Psoas muscle (tissue), 8 donors: ENCODE results near the gene DRD4. TPM values are rescaled to one million over a fixed set of nuclear protein-coding genes. Genes with fewer than 3 reads are reported as not detected.

Experiments
- ATAC-seq, 4 donors: fragments of 200-7000 bp; cut with Tn5 transposase; one replicate each; pipeline ENCODE4 v1.9.1; 2020; ENCODE audit warnings: moderate library complexity in 3 of 4, mild to moderate bottlenecking in 2 of 4
- DNase-seq, 2 donors: peaks; one replicate each; pipeline ENCODE4 v3.0.0-alpha.2; 2020
- H3K27ac ChIP-seq: fragments of 200-600 bp; one replicate; pipeline ENCODE4 v1.8.0; 2022
- H3K27me3 ChIP-seq, 3 donors: fragments of 200-600 bp in 1 of 3; one replicate each; pipeline versions ENCODE4 v1.6.1 to v1.8.0; 2013 to 2022; ENCODE audit warnings: low read length in 2 of 3, mild to moderate bottlenecking in 2 of 3, moderate library complexity in 1 of 3; ENCODE audit not compliant: insufficient read depth in 3 of 3
- H3K36me3 ChIP-seq, 2 donors: fragments of 200-600 bp in 1 of 2; one replicate each; pipeline versions ENCODE4 v1.6.1 to v1.8.0; 2013 to 2022; ENCODE audit warnings: low read depth in 1 of 2, mild to moderate bottlenecking in 1 of 2, moderate library complexity in 1 of 2; ENCODE audit not compliant: insufficient read depth in 1 of 2
- H3K4me1 ChIP-seq: fragments of 200-600 bp; one replicate; pipeline ENCODE4 v1.8.0; 2022
- H3K4me3 ChIP-seq: fragments of 200-600 bp; one replicate; pipeline ENCODE4 v1.8.0; 2022; ENCODE audit warnings: mild to moderate bottlenecking
- H3K9me3 ChIP-seq: fragments of 200-600 bp; one replicate; pipeline ENCODE4 v1.8.0; 2022
- WGBS, 3 donors: extraction: QIAGEN DNeasy Blood & Tissue Kit; methylation state at CpG; one replicate each; pipeline versions ENCODE4 v1.1.6 to v1.1.7; 2013; 5-methylcytosine and 5-hydroxymethylcytosine counted together
- intact Hi-C, 2 donors: fragments of 100-400 bp; cut with DNase I; formaldehyde crosslinking; loops; one replicate each; pipeline versions ENCODE4 v1.11.0 to v1.14.2; 2022
- polyA plus RNA-seq, 3 donors: library from polyadenylated mRNA; stranded (reverse); fragments of 200-250 nt; gene quantifications; one replicate each; pipeline ENCODE4 v1.2.3, GENCODE V29; 2013
- total RNA-seq, 4 donors: library from RNA; stranded (reverse); fragmentation: NEBNext Ultra II Directional in 2 of 4; extraction: Animal tissue kit (Norgen Biotek cat#: 25700) in 2 of 4; gene quantifications; one replicate each; pipeline versions ENCODE4 v1.2.1 to v1.2.4, GENCODE V29; 2021 to 2023
- TF ChIP-seq, protein P1 (sequence below): fragments of 200-600 bp; IDR thresholded peaks from one replicate; pipeline ENCODE4 v1.8.0; 2022; ENCODE audit warnings: antibody characterized with exemption
- donor health status: healthy with polysubstance abuse.
- donor health status: DM: no; HTN: no; CAD: no; lungs with moderate emphysema.
- donor health status: Bipolar disorder and iron deficiency.
- donor health status: healthy.
- donor health status: DM: yes; HTN: yes; CAD: no.
- donor health status: DM: no; HTN: no; CAD: no.
- donor health status: DM: no; HTN: no; CAD: no.
- donor health status: DM: yes; HTN: yes; CAD: no.

The DRD4 gene
- total and polyA plus RNA-seq, 7 donors, result 0.14 to 1.2 (median 0.55) TPM; not detected in 2

DNA sequence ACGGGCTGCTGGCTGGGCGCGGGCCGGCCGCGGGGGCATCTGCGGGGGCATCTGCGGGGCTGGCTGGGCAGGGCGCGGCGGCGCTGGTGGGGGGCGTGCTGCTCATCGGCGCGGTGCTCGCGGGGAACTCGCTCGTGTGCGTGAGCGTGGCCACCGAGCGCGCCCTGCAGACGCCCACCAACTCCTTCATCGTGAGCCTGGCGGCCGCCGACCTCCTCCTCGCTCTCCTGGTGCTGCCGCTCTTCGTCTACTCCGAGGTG lies 194 bp downstream of the DRD4 start:
- ATAC-seq (no peak), DNase-seq (peak in 1 of 2 donors; percentile 48)
- Histone ChIP-seq H3K4me1 (peaks cover 17% of the 10 kb centered on the region), H3K36me3 (peaks cover 0 to 7% of the 10 kb centered on the region in 2 donors), H3K27me3 (peaks cover 0 to 20% (median 18%) of the 10 kb centered on the region in 3 donors), H3K9me3 (no peaks in the 10 kb centered on the region), H3K4me3 (peak overlapping the region; percentile 44), H3K27ac (no peak overlapping the region)
- 2 to 8% (median 6%) methylated on average over 12 to 34 of the region's 34 CpGs for WGBS, 3 donors
- TF ChIP-seq, protein P1, sequence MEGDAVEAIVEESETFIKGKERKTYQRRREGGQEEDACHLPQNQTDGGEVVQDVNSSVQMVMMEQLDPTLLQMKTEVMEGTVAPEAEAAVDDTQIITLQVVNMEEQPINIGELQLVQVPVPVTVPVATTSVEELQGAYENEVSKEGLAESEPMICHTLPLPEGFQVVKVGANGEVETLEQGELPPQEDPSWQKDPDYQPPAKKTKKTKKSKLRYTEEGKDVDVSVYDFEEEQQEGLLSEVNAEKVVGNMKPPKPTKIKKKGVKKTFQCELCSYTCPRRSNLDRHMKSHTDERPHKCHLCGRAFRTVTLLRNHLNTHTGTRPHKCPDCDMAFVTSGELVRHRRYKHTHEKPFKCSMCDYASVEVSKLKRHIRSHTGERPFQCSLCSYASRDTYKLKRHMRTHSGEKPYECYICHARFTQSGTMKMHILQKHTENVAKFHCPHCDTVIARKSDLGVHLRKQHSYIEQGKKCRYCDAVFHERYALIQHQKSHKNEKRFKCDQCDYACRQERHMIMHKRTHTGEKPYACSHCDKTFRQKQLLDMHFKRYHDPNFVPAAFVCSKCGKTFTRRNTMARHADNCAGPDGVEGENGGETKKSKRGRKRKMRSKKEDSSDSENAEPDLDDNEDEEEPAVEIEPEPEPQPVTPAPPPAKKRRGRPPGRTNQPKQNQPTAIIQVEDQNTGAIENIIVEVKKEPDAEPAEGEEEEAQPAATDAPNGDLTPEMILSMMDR, result no peak
- intact Hi-C loops, result loop anchor here in 1 of 2 donors (5.0 kb wide), 1 partner anchor 45 kb away; no protein-coding TSS in a partner anchor

DNA sequence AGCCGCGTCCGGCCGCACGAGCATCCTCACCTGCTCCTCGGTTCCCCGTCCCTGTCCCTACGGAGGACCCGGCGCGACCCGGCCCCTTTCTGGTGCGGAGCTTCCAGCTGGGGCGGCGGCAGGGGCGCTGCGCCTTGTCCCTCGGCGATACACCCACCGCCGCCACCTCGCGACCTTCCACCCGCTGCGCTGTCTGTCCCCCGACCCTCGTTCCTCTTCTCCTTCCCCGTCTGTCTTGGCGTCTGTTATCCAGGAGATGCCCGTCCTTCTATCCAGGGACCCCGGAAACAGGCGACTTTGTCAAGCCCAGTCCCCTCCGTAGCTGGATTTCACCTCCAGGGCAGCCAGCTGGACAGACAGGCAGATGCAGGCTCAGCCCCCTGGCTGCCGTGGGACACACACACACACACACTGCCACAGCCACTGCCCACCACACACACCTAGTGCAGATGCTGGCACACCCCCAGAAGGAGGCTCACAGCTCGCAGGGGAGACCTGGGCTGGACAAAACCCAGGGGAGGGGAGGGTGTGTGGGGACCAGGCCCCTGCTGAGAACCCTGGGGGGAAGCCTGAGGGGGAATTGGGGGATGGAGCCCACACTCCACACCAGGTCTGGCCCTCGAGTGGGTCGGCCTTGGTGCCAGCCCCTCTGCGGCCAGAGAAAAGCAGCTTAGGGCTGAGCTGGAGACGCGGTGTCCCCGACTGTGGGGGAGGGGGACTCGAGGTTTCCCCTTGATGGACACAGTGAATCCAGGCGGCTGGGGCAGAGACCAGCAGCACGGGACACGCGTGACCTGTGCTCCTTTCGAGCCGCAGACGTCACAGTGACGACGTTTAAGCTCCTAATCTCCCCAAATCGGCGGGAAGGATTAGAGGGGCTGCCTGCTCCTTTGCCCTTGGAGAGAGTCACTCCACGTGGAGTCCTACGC lies 788 bp downstream of the DRD4 start:
- peaks cover 12% of the 10 kb centered on the region for H3K4me1 ChIP-seq
- intact Hi-C loops, result loop anchor here in 1 of 2 donors (5.0 kb wide), 1 partner anchor 44 kb away; no protein-coding TSS in a partner anchor
- peaks cover 0 to 8% of the 10 kb centered on the region in 2 donors for H3K36me3 ChIP-seq
- no peak overlapping the region for H3K27ac ChIP-seq
- H3K4me3 ChIP-seq, result peak overlapping the region; percentile 44
- no peak for ATAC-seq
- peak in 1 of 2 donors; percentile 51 for DNase-seq
- peaks cover 0 to 20% (median 18%) of the 10 kb centered on the region in 3 donors for H3K27me3 ChIP-seq
- WGBS, 3 donors, result 37 to 52% (median 37%) methylated on average over 46 to 55 of the region's 55 CpGs
- TF ChIP-seq, protein P1, result no peak
- H3K9me3 ChIP-seq, result no peaks in the 10 kb centered on the region

DNA sequence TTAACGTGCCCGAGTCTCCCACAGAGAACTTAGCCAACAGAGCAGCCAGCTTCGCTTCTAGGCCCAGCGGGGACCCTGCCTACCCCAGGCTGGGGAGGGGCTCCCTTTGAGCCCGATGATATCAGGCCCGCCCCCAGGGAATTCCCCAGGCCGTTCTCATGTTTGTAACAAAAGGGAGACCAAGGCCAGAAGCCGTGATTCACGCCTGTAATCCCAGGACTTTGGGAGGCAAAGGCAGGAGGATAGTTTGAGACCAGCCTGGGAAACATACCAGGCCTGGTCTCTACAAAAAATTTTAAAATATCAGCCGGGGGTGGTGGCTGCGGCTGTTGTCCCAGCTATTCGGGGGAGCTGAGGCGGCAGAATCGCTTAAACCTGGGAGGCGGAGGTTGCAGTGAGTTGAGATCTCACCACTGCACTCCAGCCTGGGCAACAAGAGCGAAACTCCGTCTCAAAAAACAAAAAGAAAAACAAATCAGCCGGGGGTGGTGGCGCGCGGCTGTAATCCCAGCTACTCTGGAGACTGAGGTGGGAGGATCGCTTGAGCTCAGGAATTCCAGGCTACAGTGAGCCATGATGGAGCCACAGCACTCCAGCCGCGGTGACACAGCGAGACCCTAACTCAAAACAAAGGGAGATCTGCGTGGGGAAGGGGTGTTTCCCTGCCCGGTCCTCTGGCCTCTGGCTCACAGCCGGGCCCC lies 1.7 kb downstream of the DRD4 start:
- DNase-seq, result no peak
- peaks cover 0 to 20% (median 18%) of the 10 kb centered on the region in 3 donors for H3K27me3 ChIP-seq
- 48 to 71% (median 54%) methylated on average over 28 of the region's 28 CpGs for WGBS, 3 donors
- H3K36me3 ChIP-seq, result peaks cover 0 to 15% of the 10 kb centered on the region in 2 donors
- intact Hi-C loops, result loop anchor here in 1 of 2 donors (5.0 kb wide), 1 partner anchor 44 kb away; no protein-coding TSS in a partner anchor
- TF ChIP-seq, protein P1, result no peak
- no peaks in the 10 kb centered on the region for H3K9me3 ChIP-seq
- no peak for ATAC-seq
- peaks cover 4% of the 10 kb centered on the region for H3K4me1 ChIP-seq
- no peak overlapping the region for H3K4me3 ChIP-seq
- H3K27ac ChIP-seq, result no peak overlapping the region

DNA sequence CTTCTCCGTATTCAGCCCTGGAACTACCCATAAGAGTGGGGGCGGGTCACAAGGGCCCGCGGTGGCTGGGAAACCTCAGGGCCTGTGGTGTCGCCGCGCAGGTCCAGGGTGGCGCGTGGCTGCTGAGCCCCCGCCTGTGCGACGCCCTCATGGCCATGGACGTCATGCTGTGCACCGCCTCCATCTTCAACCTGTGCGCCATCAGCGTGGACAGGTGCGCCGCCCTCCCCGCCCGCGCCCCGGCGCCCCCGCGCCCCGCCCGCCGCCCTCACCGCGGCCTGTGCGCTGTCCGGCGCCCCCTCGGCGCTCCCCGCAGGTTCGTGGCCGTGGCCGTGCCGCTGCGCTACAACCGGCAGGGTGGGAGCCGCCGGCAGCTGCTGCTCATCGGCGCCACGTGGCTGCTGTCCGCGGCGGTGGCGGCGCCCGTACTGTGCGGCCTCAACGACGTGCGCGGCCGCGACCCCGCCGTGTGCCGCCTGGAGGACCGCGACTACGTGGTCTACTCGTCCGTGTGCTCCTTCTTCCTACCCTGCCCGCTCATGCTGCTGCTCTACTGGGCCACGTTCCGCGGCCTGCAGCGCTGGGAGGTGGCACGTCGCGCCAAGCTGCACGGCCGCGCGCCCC lies 2.4 kb downstream of the DRD4 start:
- TF ChIP-seq, protein P1, result no peak
- WGBS, 3 donors, result 8 to 21% (median 11%) methylated on average over 31 to 80 of the region's 80 CpGs
- Histone ChIP-seq H3K9me3 (no peaks in the 10 kb centered on the region), H3K27me3 (peaks cover 0 to 20% (median 18%) of the 10 kb centered on the region in 3 donors), H3K27ac (no peak overlapping the region), H3K4me1 (peaks cover 4% of the 10 kb centered on the region), H3K4me3 (no peak overlapping the region), H3K36me3 (peaks cover 0 to 20% of the 10 kb centered on the region in 2 donors)
- no peak for DNase-seq
- ATAC-seq, result no peak
- intact Hi-C loops, result loop anchor here in 1 of 2 donors (5.0 kb wide), 1 partner anchor 43 kb away; no protein-coding TSS in a partner anchor
